HG02943 (cell line): ENCODE results near the gene FOCAD.

Experiments used
- ATAC-seq: cut with Tn5 transposase; IDR thresholded peaks from one replicate; pipeline ENCODE4 v1.9.1; 2021; ENCODE audit warnings: mild to moderate bottlenecking, low read depth, moderate library complexity; ENCODE audit not compliant: unreplicated experiment

Gene FOCAD

DNA sequence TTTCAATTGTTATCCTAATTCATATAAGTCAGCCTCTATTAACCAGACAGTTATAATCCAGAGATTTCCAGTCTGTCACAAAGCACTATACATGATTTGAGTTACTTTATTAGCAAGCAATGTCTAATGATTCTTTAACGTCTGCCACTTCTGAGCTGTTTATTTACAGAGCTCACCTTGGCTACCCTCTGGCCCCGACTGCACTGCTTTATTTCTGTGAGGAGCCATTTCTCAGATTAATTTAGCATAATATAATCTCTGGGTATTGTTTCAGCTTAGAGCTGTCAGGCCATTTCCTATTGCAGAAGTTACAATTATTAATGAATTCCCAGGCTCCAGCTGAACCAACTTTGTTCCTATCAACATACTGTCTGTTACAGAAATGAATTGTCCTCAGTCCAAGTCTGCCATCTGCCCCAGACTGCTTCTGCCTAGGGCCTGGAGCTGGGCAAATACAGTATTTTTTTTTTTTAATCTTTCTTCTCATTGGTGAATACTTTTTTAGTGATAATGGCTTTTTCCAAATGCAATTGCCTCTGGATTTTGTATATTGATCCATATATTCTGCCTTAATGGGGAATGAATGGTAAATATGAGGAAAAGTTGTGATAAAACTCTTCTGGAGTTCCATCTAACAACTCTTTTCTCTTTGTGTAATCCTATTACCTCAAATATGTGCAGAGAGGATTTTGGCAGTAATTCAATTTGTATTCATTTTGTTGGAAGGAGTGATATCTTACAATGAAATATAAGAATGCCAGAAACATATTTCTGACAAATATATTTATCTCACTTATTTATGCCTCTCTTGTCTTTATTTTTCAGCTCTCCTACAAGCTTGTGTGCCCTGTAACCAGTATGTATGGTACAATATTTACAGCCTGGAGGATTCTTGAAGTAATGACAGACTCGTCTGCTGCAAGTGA, 104.7 kb downstream of the FOCAD start:
- no peak for ATAC-seq

DNA sequence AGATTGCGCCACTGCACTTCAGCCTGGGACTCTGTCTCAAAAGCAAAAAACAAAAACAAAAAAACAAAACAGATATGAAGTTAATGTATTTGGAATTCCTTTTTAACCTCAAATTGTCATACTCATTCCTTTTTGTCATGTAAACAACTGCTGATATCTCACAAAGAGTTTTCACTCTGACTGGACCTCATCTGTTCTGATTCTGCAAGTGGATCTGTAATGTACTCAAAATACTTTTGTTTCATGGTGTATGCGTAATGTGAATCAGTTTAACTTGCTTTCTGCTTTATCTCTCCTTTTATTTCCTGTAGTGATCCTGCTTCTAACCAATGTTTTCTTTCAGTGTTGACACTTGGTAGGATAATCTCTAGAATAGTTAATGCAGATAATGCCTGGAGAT, 106.7 kb downstream of the FOCAD start:
- no peak for ATAC-seq

DNA sequence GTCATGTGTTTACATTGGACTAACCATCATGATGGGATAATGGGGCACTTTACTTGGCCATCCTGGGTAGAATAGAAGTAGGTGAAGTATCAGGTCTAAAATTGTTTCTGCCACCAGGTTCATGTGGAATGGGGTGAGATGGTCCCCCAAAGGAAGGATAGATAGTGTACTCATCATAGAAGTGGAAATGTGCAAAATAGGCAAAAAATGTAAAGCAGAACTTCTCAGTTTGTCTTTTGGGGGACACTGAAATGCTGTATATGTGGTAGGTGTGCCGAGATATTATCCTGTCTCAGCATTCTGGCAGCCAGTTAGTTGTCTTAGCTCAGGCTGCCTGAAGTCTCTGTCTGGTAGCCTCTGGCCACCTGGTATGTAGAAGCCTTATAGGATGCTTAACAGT, 107.6 kb downstream of the FOCAD start:
- no peak for ATAC-seq

DNA sequence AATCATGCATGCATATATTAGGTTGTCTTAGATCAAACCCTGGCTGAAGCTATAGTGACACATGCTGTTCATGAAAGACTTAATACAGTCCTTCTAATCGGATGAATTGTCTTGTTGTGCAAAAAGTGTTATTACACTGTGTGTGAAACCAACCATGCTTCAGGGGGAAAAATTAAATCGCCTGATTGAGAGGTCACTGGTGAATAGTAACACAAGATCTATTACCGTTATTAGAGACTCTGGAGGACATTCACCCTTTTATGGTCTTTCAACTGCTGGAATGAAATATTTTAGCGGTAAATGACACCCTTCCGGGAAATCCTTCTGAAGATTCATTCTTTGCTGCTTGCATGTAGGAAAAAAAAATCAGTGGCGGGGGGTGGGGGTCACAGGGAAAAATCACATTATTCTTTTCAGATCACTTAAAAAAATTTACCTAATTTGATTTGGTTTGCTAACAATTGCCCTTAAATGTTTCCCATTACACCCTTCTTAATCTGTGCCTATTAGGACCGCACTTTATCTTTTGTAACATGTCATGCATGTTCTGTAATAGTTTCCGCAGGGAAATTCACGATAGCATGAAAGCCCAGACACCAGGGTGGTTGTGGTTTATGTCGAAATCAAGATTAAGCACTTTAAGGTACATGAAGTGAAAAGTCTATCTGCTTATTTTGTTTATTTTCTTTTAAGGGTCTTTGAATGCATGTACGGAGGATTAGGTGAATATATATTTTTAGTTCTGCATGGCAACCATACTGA, 120.6 kb downstream of the FOCAD start:
- no peak for ATAC-seq

DNA sequence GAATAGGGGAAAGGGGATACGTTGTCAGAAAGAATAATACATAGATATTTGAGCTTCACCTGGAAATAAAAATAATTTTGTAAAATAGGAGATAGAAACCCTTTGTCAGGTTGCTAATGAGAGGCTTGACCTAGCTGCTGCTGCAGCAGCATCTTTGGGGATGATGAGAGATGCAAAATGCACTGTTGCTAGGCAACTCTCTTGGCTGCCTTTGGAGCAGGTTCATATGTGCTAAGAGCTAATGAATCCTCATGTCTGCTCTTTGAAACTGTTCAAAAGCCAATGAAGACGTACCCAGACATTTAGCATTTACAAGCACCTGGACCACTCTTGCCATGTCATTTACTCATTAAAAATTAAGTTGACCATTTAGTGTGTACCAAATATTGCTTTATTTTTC, 121.7 kb downstream of the FOCAD start:
- no peak for ATAC-seq

DNA sequence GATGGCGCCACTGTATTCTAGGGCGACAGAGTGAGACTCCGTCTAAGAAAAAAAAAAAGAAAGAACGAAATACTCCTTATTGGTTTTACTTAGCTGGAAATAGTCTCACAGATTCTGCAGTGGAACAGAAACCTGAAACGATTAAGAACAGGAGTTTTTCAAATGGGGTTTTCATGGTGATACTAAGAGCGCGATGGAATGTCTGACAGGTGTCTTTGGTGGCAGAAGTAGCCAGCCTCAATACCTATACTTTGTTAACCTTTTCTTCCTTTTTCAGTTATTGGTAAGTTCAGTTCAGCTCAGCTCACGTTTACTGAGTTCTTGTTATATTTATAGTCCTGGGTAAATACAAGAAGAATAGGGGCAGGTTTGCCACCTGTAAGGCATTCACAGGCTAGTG, 123.9 kb downstream of the FOCAD start:
- ATAC-seq: no peak

DNA sequence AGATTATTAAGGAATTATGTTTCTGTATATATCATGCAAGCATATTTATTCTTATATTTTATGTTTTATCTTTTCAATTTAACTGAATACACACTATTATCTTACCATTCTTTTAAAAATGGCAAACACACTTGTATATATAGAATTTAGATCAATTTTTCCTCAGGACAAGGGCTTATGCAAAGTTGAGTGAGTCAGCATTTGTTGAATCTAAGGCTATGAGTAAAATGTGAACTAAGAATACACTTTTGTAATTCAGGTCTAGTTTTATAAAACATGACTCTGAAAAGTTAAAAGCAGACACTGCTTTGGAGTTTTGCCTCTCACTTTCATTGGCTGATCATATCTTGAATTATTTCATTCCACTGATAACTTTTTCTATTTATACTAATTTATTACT, 127.8 kb downstream of the FOCAD start:
- ATAC-seq: no peak

DNA sequence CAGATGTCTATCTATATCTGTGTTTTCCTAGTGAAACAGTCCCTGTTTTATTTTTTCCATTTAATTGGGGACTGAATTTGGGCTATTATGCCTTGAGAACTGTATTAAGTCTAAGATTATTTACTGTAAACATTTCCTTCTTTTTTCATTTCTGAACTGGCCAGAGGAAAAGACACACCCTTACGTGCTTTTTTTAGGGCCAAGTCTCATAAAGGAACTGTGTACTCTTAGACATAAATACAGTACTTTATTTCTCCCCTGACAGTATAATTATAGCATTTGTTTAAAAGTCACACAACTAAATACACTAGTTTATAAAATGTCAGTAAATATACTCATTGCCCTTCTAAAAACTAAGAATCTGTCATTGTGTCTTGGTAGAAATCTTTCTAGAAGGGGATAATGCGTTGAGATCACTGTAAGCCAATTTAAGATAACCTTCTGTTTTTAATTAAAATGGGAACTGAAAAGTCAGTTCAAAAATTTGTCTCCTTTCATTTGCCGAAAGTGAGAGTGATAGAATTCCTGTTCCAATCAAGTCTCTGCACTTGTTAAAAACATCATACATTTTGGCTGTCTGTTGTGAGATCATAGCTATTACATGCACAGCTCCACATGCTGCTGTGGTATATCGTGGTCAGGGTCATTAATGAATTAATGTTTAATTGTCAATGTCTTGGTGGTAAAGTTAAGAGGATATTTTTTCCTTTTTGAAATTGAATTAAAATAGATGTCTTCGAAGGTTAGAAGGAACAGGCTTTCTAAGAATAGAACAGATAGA, 132.1 kb downstream of the FOCAD start:
- ATAC-seq: no peak

DNA sequence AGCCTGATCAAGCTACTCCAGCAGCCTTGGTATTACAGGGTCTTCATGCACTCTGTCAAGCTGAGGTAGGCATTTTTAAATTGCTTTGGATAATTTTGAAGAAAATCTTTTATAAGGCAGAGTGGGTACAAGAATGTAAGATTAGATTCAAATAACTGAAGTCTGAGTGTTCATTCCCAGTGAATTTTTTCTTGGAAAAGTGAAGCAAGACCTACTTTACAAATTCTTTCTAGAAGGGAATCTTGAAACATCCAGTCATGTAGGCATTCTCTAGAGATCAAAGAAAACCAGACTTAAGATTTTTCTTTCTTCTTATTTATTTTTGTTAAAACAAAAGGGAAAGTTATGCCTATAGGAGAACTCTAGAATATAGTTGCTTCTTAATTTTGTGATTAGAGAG, 139.0 kb downstream of the FOCAD start:
- ATAC-seq: no peak

DNA sequence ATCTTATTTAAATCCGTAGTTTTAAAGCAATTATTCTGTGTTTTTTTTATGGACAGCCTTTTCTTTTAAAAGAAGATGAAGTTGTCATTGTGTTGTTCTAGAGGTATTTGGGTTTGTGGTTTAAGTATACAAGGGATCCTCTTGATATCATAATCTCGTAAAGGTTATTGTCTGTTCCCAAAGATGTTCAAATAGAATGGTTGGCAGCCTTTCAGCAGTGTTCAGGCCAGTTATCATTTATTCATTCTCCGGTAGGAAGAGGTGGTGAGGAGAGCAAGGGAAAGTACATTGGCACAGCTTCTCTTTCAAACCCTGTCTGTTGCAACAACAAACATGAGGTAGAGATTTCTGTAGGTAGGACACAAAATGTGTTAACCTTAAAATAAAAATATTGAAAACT, 147.0 kb downstream of the FOCAD start:
- no peak for ATAC-seq

DNA sequence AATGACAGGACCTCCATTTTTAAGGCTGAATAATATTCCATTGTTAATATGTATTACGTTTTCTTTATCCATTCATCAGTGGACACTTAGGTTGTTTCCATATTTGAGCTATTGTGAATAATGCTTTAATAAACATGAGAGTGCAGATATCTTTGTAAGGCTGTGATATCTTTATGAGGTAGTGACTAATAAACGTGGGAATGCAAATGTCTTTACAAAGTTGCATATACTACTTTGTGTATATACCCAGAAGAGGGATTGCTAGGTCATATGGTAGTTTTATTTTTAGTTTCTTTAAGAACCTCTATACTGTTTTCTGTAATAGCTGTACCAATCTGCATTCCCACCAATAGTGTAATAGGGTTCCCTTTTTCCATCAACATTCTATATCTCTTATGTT, 148.7 kb downstream of the FOCAD start:
- no peak for ATAC-seq

DNA sequence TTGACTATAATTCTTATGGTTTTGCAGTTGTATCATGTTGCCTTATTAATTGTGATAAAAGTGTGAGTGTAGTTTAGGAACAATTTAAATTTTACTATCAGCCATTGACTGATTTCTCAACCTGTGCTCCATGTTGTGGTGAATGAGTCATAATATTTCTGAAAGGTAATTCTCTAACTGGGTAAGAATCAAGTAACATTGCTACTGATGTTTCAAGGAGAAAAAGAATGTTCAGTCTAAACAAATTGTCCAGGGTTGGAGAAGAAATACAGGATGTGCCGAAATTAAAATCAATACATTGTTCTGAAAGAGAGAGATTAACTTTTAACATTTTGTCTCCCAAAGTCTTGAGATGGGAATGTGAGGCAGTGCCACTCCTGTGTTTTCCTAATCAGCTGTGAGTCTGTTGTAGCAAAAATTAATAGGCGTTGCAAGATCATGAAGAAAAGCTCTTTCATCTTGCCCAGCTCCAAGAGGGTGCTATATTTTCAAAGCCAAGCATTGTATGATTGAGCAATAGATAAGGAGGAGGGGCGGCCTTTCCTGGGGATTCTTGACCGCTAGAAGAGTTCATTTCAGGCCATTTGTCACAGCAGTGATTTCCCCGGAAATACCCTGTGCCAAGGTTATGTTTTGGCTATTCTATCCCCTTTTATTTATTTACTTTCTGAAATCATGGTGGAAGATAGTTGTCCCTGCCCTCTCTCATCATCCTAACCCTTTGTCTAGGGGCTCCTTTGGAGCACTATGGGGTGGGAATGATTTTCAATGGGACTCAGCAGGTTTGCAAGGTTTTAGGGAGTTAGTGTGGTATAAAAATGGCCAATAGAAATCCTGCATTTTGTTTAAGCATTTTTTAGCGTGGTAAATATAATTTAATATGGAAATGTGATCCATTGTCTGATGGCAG, 151.6 kb downstream of the FOCAD start:
- no peak for ATAC-seq

DNA sequence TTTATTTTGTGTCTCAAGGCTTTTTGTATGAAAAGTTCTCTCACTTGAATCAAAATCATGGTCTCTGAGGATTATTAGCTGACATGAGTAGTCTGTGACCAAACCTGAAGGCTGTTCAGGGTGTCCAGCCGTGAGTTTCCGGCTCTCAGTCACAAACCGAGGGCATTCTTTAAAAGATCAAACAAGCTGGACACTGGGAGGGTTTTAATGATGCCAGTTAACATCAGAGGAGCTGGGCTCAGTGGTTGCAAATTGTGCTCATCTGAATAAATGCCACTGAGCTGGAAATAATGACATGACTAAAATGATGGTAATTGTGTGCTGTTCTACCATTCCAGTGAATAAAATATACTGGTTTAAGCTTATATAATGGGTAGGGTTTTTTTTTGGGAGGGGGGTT, 153.1 kb downstream of the FOCAD start:
- no peak for ATAC-seq

DNA sequence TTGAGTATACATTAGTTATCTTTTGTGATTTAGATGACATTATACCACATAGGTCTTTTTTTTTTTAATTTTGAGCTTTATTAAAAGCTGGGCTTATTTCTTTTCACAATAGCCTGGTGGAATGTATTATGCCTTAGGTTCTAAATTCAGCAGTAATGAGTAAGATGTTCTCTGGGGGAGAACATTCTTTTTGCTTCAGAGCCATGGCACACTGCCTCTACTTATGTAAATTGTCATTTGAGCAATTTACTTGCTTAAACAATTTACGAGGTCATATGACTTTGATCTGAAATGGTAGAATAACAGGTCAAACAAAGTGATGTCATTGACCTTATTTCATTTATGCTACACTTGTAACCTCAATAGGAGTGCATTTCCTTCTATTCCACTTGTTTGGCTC, 154.2 kb downstream of the FOCAD start:
- ATAC-seq: no peak

DNA sequence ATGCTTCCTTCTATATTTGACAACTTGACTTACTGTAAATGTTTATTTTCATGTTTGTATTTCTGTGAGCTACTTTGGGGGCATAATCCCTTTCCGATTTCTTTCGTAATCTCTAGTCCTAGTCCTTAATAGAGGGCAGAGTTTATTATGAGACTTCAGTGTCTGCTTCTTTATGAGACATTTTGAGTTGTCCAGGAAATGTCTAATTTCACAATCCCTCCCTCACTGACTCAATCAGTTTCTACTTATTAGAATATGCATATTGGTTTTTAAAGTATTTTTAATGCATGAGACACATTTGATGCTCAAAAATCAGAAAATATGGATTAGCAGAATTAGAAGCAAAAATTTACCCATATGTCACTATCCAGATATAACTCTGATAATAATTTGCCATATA, 160.9 kb downstream of the FOCAD start:
- no peak for ATAC-seq

DNA sequence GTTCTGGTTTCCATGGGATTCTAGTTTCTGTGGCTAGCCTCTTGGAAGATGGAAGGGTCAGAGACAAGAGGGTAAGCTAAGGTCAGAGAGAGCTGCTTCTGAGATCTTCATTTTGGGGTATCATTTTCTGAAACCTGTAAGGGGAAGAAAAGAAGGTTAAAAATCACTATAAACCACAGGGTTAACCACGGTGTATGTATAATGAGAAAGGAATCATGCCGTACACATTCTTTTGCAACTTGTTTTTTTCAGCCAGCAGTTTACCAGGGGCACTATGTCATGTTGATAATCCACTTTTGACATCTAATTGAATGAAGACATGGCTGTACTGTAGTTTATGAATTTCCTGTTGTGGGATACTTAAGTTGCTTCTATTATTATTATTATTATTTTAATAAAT, 164.4 kb downstream of the FOCAD start:
- ATAC-seq: no peak

DNA sequence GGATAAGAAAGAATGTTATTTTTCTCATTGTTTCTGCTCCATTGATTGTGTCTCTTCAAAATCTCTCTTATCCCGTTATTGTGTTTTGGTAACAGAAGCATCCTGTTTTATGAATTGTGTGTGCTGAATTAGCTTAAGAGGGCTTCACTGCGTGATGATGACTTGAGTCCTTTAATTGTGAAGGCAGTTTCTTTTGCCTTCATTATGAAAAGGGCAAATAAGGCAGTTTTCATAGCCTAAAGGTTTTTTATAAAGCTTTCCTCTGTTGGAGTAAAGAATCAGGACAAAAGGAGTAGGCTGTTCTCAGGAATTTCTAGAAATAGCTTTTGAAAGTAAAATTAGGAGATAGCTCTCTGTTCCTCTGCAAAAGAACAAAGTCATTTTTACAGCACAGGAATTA, 169.8 kb downstream of the FOCAD start:
- ATAC-seq: no peak

DNA sequence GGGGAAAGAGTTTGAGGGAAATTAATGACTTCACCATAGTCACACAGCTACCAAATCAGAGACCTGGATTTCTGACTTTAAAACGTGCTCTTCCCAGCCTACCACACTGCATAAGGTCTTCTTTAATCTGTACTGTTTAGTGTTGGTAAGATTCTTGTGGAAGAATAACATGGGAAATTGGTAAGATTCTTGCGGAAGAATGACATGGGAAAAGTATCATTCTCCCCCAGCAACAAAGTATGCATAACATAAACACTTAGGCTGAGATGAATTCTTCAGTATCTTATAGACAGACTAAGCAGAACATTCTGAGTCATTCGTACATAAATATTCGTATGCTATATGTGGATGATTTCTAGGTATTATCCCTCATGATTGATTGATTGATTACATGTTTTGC, 170.4 kb downstream of the FOCAD start:
- ATAC-seq: no peak

DNA sequence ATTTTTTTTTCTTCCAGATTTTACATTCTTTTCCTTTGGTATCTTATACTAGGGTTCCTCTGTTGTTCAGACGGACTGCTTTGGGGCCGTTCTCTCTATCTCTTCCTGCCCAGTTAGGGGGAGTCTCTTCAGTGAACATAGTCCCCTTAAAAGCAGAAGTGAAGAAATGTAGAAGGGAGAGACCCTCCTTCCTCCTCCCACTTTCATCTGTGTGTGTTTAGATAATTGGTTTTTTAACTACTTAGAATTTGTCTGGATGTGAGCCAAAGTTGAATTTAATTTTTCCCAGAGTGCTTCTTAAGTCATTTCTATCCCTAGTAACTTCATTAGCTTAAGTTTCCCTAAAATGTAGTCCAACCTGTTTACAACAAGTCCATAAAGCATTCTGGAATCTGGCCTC, 179.9 kb downstream of the FOCAD start:
- ATAC-seq: no peak

DNA sequence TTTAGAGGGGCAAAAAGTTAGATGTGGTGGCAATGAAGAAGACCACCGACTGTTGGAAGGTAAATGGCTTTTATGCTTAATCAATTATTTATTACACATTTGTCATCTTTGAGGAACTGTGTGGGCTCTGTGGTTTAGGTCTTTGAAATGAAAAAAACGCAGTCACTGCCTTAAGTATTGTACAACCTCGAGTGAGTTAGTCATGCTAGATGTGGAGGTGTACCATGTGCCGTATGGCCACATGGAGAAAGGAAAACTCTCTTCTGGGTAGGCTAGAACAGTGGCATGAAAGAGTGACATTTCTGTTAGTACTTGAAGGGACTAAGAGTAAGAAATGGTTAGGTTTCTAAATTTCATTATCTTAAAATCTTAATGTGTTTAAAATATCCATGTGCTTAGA, 181.3 kb downstream of the FOCAD start:
- no peak for ATAC-seq
